Bronchial epithelial cell (primary cell): ENCODE data around the gene FUZ. TPM values are rescaled to one million over a fixed set of nuclear protein-coding genes. Genes with fewer than 3 reads are reported as not detected.
A peak's percentile ranks its signal among the peaks of the same experiment; 100 is the strongest.

Experiments used
- DNase-seq: peaks from one replicate; pipeline ENCODE4 v3.0.0-alpha.2; 2010; ENCODE audit warnings: low read depth
- FAIRE-seq: peaks from 2 replicates; lab custom pipeline; 2011; peaks lifted over from hg19 to GRCh38; lab: Jason Lieb, UNC
- H3K27me3 ChIP-seq: 2 replicates; pipeline ENCODE4 v1.5.1; 2011; ENCODE audit warnings: low read length; ENCODE audit not compliant: control insufficient read depth, insufficient read depth
- H3K36me3 ChIP-seq: 2 replicates; pipeline ENCODE4 v1.5.1; 2011; ENCODE audit warnings: low read length; ENCODE audit not compliant: control insufficient read depth, insufficient read depth
- H3K4me3 ChIP-seq: 2 replicates; pipeline ENCODE4 v1.5.1; 2011; ENCODE audit warnings: mild to moderate bottlenecking, low read depth, low read length, control low read depth
- total RNA-seq: library from RNA; depleted of rRNA; stranded (reverse); fragments of >200 nt; gene quantifications from 2 replicates; pipeline ENCODE4 v1.2.1, GENCODE V29; 2014
- TF ChIP-seq, protein P1 (sequence below): IDR thresholded peaks from 2 replicates; pipeline ENCODE4 v1.5.1; 2011; ENCODE audit warnings: mild to moderate bottlenecking, moderate library complexity, low read length, control low read depth, inconsistent platforms; ENCODE audit not compliant: insufficient read depth, severe bottlenecking

FUZ gene
- total RNA-seq, 1 donor from 2014 or later, result 12.1 TPM

DNA sequence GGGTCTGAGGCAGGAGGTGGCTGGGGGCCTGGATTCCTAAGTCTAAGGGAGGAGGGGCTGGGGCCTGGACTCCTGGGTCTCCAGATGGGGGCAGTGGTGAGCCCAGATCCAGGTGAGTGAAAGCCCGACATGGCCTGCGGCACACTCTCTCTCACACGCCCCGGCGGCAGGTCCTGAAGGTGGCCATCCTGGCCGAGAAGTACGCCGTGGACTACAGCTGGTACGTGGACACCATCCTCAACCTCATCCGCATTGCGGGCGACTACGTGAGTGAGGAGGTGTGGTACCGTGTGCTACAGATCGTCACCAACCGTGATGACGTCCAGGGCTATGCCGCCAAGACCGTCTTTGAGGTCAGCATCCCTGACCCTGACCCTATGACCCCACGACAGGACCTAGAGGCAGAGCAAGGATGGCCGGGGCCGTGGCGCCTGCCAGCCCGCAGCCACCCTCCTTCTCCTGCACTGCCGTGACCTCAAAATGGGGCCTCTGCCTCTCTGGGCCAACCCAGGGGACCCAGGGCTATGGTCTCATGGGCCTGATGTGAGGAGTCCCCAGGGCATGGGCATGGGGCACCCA is 13.2 kb downstream of the FUZ start:
- Histone ChIP-seq H3K4me3 (no peak overlapping the region), H3K36me3 (peaks cover 42% of the 10 kb centered on the region), H3K27me3 (no peaks in the 10 kb centered on the region)
- no peak for FAIRE-seq
- TF ChIP-seq, protein P1, sequence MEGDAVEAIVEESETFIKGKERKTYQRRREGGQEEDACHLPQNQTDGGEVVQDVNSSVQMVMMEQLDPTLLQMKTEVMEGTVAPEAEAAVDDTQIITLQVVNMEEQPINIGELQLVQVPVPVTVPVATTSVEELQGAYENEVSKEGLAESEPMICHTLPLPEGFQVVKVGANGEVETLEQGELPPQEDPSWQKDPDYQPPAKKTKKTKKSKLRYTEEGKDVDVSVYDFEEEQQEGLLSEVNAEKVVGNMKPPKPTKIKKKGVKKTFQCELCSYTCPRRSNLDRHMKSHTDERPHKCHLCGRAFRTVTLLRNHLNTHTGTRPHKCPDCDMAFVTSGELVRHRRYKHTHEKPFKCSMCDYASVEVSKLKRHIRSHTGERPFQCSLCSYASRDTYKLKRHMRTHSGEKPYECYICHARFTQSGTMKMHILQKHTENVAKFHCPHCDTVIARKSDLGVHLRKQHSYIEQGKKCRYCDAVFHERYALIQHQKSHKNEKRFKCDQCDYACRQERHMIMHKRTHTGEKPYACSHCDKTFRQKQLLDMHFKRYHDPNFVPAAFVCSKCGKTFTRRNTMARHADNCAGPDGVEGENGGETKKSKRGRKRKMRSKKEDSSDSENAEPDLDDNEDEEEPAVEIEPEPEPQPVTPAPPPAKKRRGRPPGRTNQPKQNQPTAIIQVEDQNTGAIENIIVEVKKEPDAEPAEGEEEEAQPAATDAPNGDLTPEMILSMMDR, result no peak
- no peak for DNase-seq

DNA sequence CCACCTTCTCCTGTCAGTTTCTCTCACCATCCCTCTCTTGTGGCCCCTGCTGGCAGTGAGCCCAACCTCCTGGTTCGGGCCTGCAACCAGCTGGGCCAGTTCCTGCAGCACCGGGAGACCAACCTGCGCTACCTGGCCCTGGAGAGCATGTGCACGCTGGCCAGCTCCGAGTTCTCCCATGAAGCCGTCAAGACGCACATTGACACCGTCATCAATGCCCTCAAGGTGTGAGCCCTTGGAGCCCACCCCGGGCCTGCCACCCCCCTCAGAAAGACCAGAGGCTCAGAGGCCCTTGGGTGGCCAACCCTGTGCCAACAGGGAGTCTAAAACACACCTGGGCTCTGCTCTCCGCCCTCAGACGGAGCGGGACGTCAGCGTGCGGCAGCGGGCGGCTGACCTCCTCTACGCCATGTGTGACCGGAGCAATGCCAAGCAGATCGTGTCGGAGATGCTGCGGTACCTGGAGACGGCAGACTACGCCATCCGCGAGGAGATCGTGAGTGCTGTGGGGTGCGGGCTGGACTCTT is 13.8 kb downstream of the FUZ start:
- TF ChIP-seq, protein P1, result no peak
- Histone ChIP-seq H3K27me3 (no peaks in the 10 kb centered on the region), H3K4me3 (no peak overlapping the region), H3K36me3 (peaks cover 42% of the 10 kb centered on the region)
- DNase-seq (no peak), FAIRE-seq (no peak)

DNA sequence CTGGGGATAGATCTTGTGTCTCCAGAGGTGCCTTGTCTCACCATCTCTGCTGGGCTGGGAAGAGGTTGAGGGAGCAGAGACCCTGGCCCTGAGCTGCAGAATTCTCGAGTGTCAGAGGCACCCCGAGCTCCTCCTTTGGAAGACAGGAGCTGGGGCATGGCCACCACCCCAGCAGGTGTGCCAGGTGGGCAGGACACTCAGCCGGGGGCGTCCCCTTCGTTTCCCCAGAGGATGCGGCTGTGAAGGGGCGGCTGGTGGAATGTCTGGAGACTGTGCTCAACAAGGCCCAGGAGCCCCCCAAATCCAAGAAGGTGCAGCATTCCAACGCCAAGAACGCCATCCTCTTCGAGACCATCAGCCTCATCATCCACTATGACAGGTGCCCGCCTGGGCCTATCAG is 14.5 kb downstream of the FUZ start:
- FAIRE-seq (no peak), DNase-seq (no peak)
- H3K36me3 ChIP-seq, result peaks cover 45% of the 10 kb centered on the region
- no peak overlapping the region for H3K4me3 ChIP-seq
- TF ChIP-seq, protein P1, result no peak
- H3K27me3 ChIP-seq, result no peaks in the 10 kb centered on the region

DNA sequence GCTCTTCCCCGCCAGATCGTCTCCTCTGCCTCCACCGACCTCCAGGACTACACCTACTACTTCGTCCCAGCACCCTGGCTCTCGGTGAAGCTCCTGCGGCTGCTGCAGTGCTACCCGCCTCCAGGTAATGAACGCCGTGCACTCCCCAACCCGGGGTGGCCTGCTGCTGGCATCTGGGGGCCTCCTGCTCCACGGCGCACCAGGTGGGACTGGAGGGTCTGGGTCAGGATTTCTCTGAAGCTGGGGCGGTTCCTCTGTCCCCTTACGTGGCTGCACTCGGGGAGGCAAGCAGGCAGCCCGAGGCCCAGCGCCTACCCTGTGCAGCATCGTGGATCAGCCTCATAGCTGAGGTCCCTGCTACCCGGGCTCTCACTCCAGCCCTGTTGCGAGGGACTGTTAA is 17.5 kb downstream of the FUZ start:
- TF ChIP-seq, protein P1, result no peak
- H3K4me3 ChIP-seq, result no peak overlapping the region
- H3K27me3 ChIP-seq, result no peaks in the 10 kb centered on the region
- DNase-seq, result no peak
- peaks cover 43% of the 10 kb centered on the region for H3K36me3 ChIP-seq
- no peak for FAIRE-seq

- Histone ChIP-seq H3K36me3 (peaks cover 37% of the 10 kb centered on the region), H3K27me3 (no peaks in the 10 kb centered on the region), H3K4me3 (no peak overlapping the region)
- DNase-seq, result peak; percentile 31
- TF ChIP-seq, protein P1, result no peak
- FAIRE-seq, result no peak
These were observed 19.6 kb downstream of the FUZ start for GRCh38 chr19:49793561-49793840.
